ENCODE data around the gene EEPD1.

GRCh38 chr7:36135700-36136099, 17.4 kb upstream of the EEPD1 start:
- TF ChIP-seq CTCF (IDR thresholded peaks at IDR 0.05) (no peak), POLR2A (IDR thresholded peaks at IDR 0.05) (no peak)
